HPDE6-E6E7 (cell line): ENCODE results near the gene CACNA1D.

Source experiments
- DNase-seq: peaks from one replicate; pipeline ENCODE4 v3.0.0; 2011; ENCODE audit warnings: missing footprints; ENCODE audit errors: extremely low spot score

The CACNA1D gene

DNA sequence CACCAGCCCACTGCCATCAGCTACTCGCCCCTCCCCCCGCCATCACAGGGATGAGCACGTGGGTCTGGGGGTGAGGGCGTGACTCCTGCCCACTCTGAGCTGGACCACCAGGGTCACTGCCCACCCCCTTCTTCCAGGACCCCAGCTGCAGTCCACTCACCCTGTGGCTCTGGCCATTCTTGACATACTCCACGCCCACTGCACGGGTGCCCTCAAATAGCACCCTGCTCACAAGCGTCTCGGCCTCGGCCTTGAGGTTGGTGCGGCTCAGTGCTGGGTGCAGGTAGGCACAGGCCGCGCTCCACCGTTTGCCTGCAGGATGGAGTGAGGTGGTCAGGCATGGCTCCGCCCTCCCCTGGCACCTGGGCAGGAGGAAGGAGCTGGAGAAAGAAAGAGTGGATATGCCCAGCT lies 327.9 kb downstream of the CACNA1D start:
- DNase-seq: no peak

DNA sequence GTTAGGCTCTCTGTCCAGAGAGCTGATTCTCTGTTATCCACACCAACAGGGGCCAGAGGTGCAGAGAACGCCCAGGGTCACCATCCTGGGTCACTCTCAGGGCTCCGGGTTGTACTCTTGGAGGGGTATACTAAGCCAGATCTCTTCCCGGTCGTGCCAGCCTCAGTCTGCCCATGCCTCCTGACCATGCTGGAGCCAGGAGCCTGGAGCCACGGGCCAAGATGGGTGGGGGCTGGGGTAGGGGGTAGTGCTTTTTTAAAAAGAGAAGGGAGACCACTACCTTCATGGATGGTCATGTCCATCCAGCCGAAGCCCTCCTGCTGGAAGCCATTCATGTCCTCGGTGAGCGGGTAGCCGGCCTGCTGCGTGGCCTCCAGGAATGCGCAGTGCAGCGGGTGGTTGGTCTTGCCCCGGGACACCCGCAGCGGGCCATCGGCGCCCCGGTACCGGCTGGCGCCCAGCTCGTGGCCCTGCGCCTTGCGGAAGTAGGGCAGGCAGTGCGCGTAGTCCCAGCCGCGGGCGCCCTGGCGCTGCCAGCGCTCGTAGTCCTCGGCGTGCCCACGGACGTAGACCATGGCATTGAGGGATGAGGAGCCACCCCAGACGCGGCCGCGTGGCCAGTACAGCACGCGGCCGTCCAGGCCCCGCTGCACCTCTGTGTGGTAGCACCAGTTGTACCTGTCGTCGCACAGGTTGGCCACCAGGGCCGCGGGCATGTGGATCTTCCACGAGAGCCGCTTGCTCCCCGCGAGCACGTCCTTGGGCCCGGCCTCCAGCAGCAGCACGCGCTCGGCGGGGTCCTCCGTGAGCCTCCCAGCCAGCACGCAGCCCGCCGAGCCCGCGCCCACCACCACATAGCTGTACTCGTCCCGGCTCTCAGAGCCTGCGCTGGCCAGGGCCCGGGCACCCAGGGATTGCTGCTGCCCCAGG lies 328.9 kb downstream of the CACNA1D start:
- no peak for DNase-seq

DNA sequence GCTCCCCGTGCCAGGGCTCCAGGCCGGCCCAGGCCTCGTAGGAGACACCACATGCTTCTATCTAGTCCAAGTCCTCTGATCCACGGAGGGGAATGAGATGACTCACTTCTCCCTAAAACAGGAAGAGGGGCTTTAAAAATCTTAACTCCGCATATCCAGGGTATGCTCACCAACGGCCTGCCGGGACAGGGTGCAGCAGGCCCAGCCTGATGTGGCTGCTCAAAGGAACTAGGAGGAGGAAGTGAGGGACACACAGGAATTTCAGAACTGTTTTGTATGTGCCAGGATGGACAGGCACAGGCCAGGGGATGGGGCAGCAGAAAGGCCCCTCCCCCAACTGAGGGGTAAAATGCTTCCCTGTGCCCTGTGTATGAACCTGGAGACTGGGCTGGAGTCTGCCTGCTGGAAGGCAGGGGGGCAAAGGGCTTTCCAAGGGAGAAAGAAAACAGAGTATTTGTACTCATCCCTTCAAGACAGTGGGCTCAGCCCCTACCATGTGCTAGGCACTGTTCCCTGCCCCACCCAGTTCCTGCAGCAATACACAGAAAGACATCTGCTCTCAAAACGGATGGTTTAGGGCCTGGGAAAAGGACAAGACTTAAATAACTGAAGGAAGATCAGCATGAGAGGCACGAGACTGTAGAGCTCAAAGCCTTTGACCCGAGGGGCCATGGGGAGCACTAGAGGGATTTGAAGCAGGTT lies 329.7 kb downstream of the CACNA1D start:
- DNase-seq: no peak

DNA sequence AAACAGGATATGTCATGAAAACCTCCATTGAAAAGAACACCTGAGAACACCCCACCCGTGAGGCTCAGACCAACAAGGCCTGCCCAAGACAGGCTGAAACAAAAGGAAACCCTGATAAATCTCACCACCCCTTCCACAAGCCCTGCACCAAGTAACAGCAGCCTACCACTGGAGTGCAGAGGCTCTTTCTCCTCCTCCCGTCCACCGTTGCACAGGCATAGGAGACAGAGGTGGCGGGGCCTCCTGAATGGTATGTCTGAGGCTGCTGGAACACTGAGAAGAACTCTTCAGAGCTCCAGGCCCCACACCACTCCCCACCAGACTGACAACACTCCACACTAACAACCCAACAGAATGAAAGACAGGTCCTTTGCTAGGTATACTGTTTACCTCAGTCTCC lies 330.4 kb downstream of the CACNA1D start:
- DNase-seq: no peak

DNA sequence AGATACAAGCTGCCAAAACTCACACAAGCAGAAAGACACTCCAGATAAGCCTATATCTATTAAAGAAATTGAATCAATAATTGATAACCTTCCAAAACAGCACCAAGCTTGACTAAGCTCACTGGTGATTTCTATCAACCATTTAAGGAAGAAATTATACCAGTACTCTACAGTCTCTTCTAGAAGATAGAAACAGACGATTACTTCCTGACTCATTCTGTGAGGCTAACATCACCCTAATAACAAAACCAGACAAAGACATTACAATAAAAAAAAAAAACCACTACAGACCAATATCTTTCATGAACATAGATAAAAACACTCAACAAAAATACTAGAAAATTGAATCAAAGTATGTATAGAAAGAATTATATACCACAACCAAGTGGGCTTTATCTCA lies 331.6 kb downstream of the CACNA1D start:
- DNase-seq: no peak

DNA sequence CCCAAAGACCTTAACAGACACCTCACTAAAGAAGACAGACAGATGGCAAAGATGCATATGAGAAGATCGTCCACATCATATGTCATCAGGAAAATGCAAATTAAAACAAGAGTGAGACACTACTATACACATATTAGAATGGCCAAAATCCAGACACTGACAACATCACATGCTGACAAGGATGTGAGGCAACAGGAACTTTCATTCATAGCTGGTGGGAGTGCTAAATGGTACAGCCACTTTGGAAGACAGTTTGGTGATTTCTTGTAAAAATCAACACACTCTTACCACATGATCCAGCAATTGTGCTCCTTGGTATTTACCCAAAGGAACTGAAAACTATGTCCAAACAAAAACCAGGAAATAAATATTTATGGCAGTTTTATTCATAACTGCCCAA lies 334.2 kb downstream of the CACNA1D start:
- DNase-seq: no peak

DNA sequence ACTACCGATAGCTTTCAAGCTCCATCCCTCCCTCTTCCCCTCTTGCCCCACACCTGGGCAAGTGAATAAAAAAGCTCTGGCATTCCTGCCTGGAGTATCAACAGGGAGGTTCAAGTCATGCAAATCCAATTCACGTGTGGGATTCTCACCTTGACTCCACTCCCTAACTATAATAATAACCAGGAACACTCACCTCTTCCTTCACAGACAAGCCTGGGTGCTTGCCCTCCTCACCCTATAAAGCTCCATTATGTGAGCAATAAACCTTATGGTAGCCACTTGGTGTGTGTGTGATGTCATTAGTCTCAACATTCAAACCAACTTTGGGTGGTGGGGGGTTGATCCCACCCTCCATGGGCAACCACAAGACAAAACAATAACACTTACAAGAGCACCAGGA lies 335.2 kb downstream of the CACNA1D start:
- no peak for DNase-seq

DNA sequence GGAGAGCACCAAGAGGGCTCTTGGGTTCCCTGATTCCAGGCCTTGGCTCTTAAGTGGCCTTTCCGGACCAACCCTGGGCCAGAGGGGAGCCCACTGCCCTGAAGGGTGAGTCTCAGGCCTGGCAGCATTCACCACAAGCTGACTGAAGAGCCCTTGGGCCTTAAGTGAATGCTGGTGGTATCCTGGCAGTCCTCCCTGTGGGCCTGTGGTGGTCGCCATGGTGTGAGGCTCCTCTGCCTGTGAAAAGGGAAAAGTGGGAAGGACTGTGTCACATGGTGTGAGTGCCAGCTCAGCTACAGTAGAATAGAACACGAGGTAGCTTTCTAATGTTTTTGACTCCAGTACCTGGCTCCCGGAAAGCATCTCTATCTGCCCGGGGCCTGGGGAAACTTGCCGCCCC lies 336.5 kb downstream of the CACNA1D start:
- DNase-seq: no peak

DNA sequence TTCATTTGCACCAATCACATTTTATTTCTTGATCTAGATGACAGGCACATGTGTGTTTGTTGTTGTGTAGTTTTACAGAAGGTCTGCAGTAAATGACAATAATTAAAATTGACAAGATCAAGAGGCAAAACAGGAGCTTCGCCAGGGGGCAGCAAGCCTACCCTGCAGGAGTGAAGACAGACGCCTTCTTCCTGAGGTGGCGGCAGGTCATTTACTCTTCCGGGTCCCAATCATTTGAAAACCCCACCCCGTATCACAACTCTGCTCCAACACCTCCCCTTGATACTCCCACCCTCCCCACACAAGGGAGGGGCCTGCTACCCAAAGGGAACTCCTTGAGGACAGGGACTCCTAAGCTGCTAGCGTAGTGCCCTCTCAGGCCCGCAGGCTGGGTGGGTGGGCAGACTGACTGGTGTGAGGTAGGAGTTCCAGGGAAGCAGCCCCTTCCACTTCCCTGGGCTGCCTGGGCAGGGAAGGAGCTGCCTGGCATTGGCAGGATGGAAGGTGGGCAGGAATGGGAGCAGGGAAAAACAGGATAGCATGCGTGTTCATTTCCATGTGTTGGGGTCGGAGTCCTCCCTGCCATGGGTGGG lies 338.7 kb downstream of the CACNA1D start:
- no peak for DNase-seq

DNA sequence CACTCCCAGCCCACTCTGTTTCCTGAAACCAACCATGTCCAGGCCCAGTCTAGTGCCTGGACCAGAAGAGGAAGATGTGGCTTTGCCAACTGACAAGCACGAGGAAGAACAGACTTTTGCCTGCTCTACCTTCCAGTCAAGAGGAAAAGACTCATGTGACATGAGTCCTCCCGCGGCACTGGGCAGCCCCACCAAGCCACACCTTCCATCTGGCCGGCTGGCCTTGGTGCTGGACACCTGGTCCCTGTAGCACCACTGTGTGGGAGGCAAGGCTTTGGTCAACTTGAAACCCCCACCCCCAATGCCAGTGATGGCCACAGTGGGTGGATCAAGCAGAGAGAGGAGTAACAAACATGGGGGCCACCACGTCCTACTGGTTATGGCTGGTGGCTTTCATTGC lies 339.3 kb downstream of the CACNA1D start:
- DNase-seq: no peak

DNA sequence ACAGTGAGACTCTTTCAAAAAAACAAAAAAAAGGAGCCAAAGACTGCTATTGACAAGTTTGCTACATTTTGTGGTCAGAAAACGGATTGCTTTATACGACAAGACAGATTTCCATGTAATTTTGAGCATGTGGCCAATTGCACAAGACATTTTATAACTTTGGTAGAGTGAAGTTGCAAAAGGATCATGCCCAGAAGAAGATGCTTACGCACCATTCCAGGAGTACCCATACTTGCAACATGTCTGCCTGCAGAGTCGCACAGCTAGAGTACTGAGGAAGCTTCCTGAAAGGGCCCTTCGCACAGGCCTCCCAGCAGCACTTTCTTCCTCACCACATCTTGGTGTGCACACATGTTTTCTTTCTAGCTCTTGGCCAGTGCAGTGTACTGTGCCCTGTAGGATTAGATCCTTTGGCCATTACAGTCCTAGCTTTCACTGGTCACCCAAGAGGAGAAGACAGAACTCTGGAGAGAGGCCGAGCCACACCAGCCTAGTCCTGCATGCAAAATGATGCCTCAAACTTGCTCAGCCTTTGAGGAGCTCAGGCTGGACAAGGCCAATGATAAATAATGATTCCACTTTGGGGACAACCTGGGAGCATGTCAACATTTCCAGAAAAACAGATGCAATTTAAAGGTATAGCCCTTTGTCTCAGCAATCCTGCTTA lies 340.2 kb downstream of the CACNA1D start:
- DNase-seq: no peak

DNA sequence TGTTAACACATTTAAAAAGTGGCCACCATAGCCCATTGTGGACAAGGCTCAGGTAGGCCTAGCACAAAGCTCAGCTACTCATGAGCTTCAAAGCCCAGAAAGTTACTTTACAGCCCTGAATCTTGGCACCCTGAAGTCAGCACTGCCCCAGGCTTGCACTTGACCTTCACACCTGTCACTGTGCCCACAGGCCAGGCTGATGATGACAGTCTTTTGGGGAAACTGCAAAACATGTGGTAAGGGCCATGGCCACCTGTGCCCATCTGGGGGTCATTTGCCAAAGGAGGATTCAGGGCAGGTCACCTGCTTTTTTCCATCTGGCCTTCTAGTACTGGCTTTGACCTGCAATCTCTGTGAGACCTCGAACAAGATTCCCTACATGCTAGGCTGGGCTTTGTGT lies 340.8 kb downstream of the CACNA1D start:
- DNase-seq: no peak

DNA sequence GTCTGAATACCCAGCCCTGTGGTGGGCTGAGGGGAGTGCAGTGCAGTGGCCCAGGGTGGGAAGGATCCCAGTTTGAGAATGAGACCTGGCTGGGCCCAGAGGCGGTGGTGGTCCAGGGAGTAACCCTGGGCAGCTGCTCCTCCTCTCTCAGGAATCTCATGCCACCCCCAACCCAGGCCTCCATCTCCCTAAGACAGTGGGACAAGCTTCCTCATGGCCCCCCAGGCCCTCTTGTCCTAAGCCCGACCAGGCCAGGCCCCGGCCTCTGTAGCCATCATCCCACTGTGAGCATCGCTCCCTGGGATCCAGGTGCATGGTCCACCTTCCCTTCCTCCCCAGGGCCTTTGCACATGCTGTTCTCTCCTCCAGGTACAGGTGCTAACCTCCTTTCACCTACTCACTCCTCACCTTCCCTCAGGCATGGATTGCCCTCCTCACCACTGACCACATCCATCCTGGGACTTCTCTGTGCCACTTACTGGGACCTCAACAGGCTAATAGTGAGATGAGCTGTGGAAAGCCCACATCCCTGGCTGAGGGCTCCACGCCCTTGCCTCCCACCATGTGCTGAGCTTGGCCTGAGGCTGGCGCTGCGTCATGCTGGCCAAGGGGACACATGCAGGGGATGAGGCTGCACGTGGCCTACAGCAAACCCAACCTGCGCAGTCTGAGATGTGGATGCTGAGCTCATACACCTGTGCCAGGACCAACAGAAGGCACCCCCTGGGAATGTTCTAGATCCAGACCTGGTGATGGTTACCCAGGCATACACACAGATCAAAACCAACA lies 341.9 kb downstream of the CACNA1D start:
- no peak for DNase-seq

DNA sequence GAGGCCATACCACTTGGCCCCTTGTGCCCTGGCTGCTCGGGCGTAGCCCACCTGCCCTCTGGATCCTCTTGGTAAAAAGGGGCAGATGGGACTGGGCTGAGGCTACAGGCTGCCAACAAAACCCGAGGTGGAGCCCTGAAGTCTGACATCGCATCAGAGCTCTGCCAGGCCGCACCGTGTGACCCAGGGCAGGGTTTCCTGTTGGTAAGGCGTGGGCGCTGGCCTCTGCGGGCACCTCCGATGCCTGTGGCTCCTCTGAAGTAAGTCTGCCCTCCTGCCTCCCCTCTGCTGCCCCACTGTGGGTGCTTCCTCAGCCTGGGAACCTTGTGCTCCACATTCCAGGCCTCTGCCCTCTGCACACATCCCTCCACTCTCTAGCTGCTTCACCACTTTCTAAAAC lies 342.9 kb downstream of the CACNA1D start:
- DNase-seq: no peak

DNA sequence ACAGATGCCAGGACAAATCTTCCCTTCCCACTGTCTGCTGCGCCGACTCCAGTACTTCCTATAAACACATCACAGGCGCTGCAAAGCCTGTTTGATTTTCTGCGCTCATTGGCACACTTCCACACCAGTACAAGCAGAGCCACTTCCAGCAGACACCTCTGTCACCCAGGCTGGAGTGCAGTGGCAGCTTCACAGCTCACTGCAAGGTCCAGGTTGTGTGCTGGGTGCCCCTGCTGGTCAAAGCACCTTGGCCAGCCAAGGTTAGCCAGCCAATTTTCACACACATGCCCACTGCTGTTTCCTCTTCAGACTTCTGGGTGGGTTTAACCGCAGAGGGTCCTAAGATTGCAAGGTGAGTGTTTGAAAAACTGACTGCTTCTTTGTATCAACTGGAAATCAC lies 346.9 kb downstream of the CACNA1D start:
- DNase-seq: no peak

DNA sequence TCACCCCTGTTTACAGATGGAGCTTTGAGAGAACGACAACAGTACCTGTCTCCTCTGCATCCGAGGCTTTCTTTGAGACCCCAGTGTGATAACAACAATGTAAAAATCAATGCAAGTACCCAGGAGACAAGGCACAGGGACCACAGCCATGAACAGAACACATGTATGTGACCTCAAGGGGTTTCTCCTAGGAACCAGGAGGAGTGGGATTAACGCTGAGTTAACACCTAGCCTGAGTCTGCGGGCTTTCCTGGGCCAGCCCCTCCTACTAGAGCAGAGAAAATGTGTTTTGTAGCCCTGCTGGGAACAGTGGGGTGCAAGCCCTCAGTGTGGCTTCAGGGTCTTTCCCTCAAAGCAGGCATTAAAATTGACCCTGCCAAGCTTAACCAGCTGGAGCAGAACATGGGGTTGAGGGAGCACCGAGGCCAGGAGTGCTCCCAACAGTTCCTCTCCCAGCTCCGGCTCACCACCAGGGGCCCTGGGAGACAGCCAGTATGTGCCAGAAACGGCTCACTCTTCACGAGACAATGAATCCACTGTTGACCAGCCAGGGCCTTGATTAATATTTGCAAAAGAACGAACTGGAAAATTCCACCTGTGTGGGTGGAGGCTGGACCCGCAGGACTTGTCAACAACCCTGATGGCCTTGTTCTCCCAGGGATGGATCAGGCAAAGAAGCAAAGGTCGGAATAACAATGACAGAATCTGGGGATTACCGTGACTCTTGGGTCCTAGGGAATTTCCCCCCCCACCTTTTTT lies 348.2 kb downstream of the CACNA1D start:
- no peak for DNase-seq

DNA sequence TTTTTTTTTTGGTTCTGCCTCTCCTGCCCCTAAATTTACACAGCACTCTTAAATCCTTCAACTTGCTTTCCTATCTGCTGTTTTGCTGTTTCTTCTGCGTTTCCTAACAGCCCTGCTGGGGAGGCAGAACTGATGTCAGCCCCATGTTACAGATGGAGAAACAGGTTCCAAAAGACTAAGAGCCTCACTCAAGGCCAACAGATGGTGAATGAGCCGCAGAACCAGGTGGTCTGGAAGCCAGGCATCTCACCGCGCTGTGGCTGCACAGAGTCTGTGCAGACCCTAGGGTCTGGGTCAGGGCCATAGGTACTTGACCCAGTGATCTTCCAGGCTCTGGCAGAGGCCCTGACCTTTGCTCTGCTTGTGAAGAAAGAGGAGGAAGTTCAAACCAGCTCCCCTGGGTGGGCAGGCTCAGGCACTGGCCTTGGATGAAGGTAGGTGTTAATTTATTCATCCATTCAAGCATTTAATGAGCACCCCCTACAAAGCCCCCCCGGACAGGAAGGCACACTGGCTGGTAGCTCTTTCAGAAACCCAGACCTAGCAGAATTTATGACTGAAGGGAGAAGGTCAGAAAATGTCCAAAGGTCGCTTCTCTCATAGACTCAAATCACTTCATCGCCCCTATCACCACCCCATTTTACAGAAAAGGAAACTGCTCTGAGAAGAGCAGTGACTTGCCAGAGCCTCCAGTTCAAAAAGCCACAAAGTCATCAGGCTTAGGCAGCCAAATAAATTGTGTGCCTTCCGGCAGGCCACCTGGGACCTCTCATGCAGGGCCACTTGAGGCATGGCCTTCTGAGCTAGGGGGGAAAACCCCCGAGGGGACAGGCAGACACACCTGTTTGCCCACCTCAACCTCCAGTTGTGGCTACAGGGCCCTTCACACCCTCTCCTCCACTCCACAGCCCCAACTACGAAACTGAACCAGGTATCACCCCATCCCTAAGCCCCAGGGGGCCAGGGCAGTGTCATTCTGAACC lies 349.1 kb downstream of the CACNA1D start:
- DNase-seq: no peak

DNA sequence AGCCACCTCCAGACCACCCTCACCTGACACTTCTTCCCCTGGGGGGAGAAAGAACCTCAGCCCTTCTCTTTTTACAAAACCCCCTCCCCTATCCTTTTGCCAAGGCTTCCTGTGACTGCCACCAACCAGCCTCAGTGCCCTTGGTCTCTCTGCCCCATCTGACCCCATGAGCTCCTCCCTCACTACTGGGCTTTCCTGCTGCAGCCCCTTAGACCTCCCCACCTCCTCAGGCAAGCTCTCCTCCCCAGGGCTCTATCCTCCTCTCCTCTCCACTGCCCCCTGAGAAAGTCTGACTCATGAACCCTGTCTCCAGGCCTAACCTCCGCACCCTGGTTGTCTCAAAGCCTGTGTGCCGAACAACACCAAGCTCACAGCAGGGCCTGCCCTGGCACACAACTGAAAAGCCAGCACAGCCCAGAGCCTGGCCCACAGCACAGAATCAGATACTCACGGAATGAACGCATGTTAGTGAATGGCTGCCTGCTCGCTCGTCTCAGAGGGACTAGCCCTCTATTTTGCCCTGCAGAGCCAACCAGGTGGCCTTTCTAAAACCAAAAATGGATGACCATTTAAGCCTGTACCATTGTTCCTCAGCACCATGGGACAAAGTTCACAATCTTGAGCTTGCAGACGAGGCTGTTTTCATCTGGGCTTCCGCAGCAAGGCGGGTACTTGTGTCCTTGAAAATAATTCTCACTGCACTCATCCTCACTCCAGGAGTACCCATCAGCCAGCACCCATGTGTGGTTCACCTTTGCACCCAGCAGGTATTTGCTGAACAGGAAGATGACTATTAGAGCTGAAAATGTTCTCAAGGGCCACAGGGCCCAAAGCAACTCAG lies 350.1 kb downstream of the CACNA1D start:
- no peak for DNase-seq
